GM20000 (cell line): Measurements from ENCODE around the gene CENPW.

Experiments used
- DNase-seq: peaks from one replicate; pipeline ENCODE4 v3.0.0; 2012; ENCODE audit warnings: low spot score
- CTCF ChIP-seq: IDR thresholded peaks from 2 replicates; pipeline ENCODE4 v1.5.1; 2012; ENCODE audit warnings: mild to moderate bottlenecking, control low read depth; ENCODE audit errors: extremely low read depth, missing control alignments

The CENPW gene

GRCh38 chr6:126344181-126344580 is 4.3 kb downstream of the CENPW start:
- DNase-seq, result no peak
- no peak for TF ChIP-seq CTCF

- no peak for TF ChIP-seq CTCF
- no peak for DNase-seq
These were observed 12.0 kb downstream of the CENPW start for GRCh38 chr6:126351960-126352359.

- TF ChIP-seq CTCF, result no peak
These were observed 12.6 kb downstream of the CENPW start for GRCh38 chr6:126352514-126352913.

GRCh38 chr6:126356526-126356925 is 16.6 kb downstream of the CENPW start:
- no peak for DNase-seq
- TF ChIP-seq CTCF, result no peak

More at GRCh38 chr6:126352514-126352913, 12.6 kb downstream of the CENPW start:
- DNase-seq, result no peak

GRCh38 chr6:126359936-126360537 is 20.1 kb downstream of the CENPW start:
- no peak for DNase-seq
- no peak for TF ChIP-seq CTCF

GRCh38 chr6:126361832-126362440 is 22.0 kb downstream of the CENPW start:
- no peak for DNase-seq
- TF ChIP-seq CTCF, result no peak

- no peak for TF ChIP-seq CTCF
- no peak for DNase-seq
These were observed 27.9 kb downstream of the CENPW start for GRCh38 chr6:126367849-126368248.
